Fibroblast of villous mesenchyme (primary cell): ENCODE data around the gene C1QTNF7. TPM values are rescaled to one million over a fixed set of nuclear protein-coding genes. Genes with fewer than 3 reads are reported as not detected.

ENCODE experiments used
- DNase-seq: peaks from one replicate; pipeline ENCODE4 v3.0.0-alpha.2; 2010; ENCODE audit warnings: low read depth
- H3K4me3 ChIP-seq: 2 replicates; pipeline ENCODE4 v1.5.1; 2011; ENCODE audit warnings: low read depth, mild to moderate bottlenecking, low read length
- total RNA-seq: library from RNA; depleted of rRNA; stranded (reverse); fragments of >200 nt; gene quantifications from 2 replicates; pipeline ENCODE4 v1.2.3, GENCODE V29; 2012
- TF ChIP-seq, protein P1 (sequence below): IDR thresholded peaks from 2 replicates; pipeline ENCODE4 v1.5.1; 2012; ENCODE audit warnings: low read depth, mild to moderate bottlenecking, low read length; ENCODE audit not compliant: insufficient read depth

Gene C1QTNF7
- total RNA-seq, 1 donor: 1.7 TPM

DNA sequence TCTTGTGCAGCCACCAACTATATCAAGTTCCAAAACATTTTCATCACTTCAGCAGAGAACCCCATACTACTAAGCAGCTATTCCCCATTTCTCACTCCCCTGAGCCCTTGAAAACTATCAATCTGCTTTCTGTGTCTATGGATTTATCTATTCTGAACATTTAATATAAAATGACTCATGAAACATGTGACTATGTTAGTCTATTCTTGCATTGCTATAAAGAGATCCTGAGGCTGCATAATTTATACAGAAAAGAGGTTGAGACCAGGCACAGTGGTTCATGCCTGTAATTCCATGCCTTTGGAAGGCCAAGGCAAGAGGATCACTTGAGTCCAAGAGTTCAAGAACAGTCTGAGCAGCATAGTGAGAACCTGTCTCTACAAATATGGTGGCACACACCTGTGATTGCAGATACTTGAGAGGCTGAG is 10.6 kb upstream of the C1QTNF7 start:
- TF ChIP-seq, protein P1, sequence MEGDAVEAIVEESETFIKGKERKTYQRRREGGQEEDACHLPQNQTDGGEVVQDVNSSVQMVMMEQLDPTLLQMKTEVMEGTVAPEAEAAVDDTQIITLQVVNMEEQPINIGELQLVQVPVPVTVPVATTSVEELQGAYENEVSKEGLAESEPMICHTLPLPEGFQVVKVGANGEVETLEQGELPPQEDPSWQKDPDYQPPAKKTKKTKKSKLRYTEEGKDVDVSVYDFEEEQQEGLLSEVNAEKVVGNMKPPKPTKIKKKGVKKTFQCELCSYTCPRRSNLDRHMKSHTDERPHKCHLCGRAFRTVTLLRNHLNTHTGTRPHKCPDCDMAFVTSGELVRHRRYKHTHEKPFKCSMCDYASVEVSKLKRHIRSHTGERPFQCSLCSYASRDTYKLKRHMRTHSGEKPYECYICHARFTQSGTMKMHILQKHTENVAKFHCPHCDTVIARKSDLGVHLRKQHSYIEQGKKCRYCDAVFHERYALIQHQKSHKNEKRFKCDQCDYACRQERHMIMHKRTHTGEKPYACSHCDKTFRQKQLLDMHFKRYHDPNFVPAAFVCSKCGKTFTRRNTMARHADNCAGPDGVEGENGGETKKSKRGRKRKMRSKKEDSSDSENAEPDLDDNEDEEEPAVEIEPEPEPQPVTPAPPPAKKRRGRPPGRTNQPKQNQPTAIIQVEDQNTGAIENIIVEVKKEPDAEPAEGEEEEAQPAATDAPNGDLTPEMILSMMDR: no peak
- no peak for DNase-seq
- H3K4me3 ChIP-seq: no peak overlapping the region

DNA sequence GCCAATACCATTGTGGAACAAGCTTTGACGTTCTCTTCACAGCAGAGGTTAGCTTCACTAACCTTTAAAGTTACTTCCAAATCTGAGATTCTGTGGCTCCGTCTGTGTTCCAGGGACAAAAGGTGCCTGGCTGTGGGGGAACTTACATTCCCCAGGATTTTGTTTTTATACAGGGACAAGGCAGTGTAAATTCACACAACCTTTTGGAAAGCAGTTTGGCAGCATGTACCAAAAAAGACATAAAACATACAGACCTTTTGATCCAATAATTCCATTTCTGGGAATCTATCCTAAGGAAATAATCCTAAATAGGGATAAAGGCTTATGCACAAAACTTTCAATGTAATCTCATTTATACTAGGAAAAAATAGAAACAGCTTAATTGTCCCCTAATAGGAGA is 8.9 kb upstream of the C1QTNF7 start:
- TF ChIP-seq, protein P1: no peak

DNA sequence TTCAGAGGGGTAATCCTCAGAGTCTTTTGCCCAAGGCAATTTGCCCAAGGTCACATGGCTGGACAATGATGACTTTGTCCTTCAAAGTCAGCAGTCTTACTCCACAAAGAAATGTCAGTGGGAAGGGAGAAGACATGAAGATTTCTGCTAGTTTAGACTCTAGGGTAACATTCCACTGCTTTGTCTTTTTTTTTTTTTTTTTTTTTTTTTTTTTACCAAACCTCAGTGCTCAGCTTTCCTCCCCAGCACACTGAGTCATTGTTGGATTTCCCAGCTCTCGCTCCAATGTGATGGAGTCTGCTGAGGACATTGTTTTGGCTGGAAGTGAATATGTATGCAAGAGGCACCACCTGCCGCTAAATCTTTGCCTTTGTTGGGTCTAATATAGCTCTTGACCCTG is 7.2 kb upstream of the C1QTNF7 start:
- no peak overlapping the region for H3K4me3 ChIP-seq
- DNase-seq: peak; percentile 68
- TF ChIP-seq, protein P1: no peak

More for the DNA sequence above, 8.9 kb upstream of the C1QTNF7 start:
- H3K4me3 ChIP-seq: no peak overlapping the region
- no peak for DNase-seq

DNA sequence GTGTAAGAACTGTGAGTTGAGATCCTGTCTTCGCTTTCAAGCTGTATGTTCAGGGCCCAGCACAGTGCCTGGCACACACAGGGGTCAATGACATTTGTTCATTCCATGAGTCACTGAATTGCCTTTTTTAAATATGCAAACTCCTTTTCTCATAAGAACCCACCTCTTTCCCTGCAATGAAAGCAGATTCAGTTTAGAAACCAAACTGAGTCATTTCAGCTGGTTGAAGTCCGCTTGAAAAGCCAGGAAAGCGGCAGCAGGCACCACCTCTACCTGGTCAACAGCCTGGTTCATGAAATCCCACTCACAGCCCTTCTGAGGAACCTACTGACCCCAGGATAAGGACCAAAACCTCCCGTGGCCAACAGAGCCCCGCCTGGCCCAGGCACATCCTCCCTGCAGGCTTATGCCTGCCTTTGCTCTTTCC is 4.5 kb upstream of the C1QTNF7 start:
- DNase-seq: no peak
- TF ChIP-seq, protein P1: no peak
- no peak overlapping the region for H3K4me3 ChIP-seq

DNA sequence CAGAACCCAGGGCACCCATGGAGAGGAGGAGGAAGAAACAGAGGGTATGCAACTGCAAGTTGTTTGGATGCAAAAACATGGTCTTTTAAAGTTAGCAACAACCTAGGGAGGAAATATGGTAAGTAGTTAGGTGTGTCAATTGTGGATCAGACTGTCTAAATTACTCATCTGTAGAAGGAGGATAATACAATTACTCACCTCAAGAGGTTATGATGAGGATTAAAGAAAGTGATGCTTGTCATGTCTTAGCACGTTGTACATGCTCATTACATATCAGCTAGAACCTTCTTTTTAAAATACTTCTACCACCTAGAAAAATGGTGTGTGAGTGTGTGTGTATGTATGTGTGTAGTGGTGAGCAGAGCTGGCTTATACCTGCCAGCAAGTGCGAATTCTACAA is 2.3 kb upstream of the C1QTNF7 start:
- TF ChIP-seq, protein P1: no peak
- H3K4me3 ChIP-seq: no peak overlapping the region
- no peak for DNase-seq

DNA sequence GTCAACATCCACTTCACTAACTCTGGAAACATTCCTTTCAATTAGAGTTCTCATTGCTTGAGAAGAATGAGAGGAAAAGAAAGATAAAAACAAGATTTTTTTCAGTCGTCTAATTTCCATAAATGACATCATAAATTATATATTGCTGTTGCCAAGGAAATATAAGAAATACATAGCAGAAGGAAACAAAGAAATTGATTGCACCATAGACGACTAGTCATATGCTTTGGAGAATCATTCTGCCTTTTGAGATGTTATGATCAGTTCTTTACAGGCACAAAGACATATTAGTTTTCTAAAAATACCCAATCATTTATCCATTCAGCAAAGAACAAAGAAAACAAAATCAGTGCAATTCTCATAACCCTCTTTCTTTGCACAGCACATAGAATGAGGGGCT is 672 bp upstream of the C1QTNF7 start:
- DNase-seq: no peak
- no peak overlapping the region for H3K4me3 ChIP-seq
- TF ChIP-seq, protein P1: no peak

DNA sequence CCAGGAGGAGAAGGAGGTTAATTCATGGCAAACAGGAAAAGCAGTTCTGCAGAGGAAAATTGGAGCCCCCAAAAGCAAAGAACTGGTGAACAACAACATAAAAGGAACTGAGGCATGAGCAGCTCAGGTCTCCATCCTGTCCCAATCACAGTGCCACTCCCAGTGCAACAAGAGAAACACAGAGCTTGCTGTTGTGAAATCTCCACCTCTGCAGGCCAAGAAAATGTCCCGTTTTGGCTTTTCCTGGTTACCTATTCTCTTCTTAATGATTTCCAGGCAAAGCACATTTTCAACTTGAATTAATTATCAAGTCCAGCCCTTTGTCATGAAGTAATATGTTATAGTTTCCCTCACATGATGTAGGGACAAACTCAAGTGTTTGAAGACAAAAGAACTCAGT is 778 bp downstream of the C1QTNF7 start:
- TF ChIP-seq, protein P1: no peak
- H3K4me3 ChIP-seq: no peak overlapping the region
- no peak for DNase-seq
